ENCODE measurements around the gene FBXO33.
A peak's percentile ranks its signal among the peaks of the same experiment; 100 is the strongest.

FBXO33 gene

GRCh38 chr14:39432179-39432618 lies at the start of gene FBXO33:
Gene FBXO33, minus strand, starts transcription at chr14:39432433. Its CDS starts 271 bp downstream, at chr14:39432162.
- Histone ChIP-seq H3K27me3 (ENCODE audit: control insufficient read depth in 1 of 2, insufficient read depth in 2 of 2, low read length in 2 of 2) (no peaks in the 10 kb centered on the region), H3K9ac (ENCODE audit: low read length) (peak within 1 kb of the TSS; percentile 59), H3K36me3 (ENCODE audit: insufficient read depth, low read length) (no peaks in the 10 kb centered on the region), H3K9me3 (ENCODE audit: low read length) (no peaks in the 10 kb centered on the region), H3K4me1 (ENCODE audit: insufficient read depth, low read length) (peaks cover 23% of the 10 kb centered on the region), H3K4me3 (ENCODE audit: low read depth in 1 of 2, low read length in 2 of 2) (peak within 1 kb of the TSS; percentile 92 to 96), H3K27ac (ENCODE audit: low read depth, low read length) (peak within 1 kb of the TSS; percentile 92)

GRCh38 chr14:39474416-39474911 lies 42.2 kb upstream of the FBXO33 start:
- no peak overlapping the region for H3K27ac ChIP-seq (ENCODE audit: low read depth, low read length)
- no peaks in the 10 kb centered on the region for H3K27me3 ChIP-seq (ENCODE audit: control insufficient read depth in 1 of 2, insufficient read depth in 2 of 2, low read length in 2 of 2)
- no peak overlapping the region for H3K9ac ChIP-seq (ENCODE audit: low read length)
- no peaks in the 10 kb centered on the region for H3K36me3 ChIP-seq (ENCODE audit: insufficient read depth, low read length)
- H3K9me3 ChIP-seq (ENCODE audit: low read length), result no peaks in the 10 kb centered on the region
- H3K4me1 ChIP-seq (ENCODE audit: insufficient read depth, low read length), result no peaks in the 10 kb centered on the region
- H3K4me3 ChIP-seq (ENCODE audit: low read depth in 1 of 2, low read length in 2 of 2), result no peak overlapping the region

- H3K27ac ChIP-seq (ENCODE audit: low read depth, low read length), result no peak overlapping the region
- no peak overlapping the region for H3K9ac ChIP-seq (ENCODE audit: low read length)
- H3K27me3 ChIP-seq (ENCODE audit: control insufficient read depth in 1 of 2, insufficient read depth in 2 of 2, low read length in 2 of 2), result no peaks in the 10 kb centered on the region
- H3K4me3 ChIP-seq (ENCODE audit: low read depth in 1 of 2, low read length in 2 of 2), result no peak overlapping the region
- H3K4me1 ChIP-seq (ENCODE audit: insufficient read depth, low read length), result no peaks in the 10 kb centered on the region
- no peaks in the 10 kb centered on the region for H3K36me3 ChIP-seq (ENCODE audit: insufficient read depth, low read length)
- no peaks in the 10 kb centered on the region for H3K9me3 ChIP-seq (ENCODE audit: low read length)
Observed at GRCh38 chr14:39472078-39472477, 39.8 kb upstream of the FBXO33 start.

GRCh38 chr14:39469094-39469710 lies 37.0 kb upstream of the FBXO33 start:
- Histone ChIP-seq H3K4me1 (ENCODE audit: insufficient read depth, low read length) (no peaks in the 10 kb centered on the region), H3K4me3 (ENCODE audit: low read depth in 1 of 2, low read length in 2 of 2) (no peak overlapping the region), H3K27ac (ENCODE audit: low read depth, low read length) (no peak overlapping the region), H3K27me3 (ENCODE audit: control insufficient read depth in 1 of 2, insufficient read depth in 2 of 2, low read length in 2 of 2) (no peaks in the 10 kb centered on the region), H3K36me3 (ENCODE audit: insufficient read depth, low read length) (no peaks in the 10 kb centered on the region), H3K9ac (ENCODE audit: low read length) (no peak overlapping the region), H3K9me3 (ENCODE audit: low read length) (no peaks in the 10 kb centered on the region)

- H3K9me3 ChIP-seq (ENCODE audit: low read length), result no peaks in the 10 kb centered on the region
- no peak overlapping the region for H3K9ac ChIP-seq (ENCODE audit: low read length)
- H3K4me1 ChIP-seq (ENCODE audit: insufficient read depth, low read length), result no peaks in the 10 kb centered on the region
- H3K36me3 ChIP-seq (ENCODE audit: insufficient read depth, low read length), result no peaks in the 10 kb centered on the region
- no peaks in the 10 kb centered on the region for H3K27me3 ChIP-seq (ENCODE audit: control insufficient read depth in 1 of 2, insufficient read depth in 2 of 2, low read length in 2 of 2)
- no peak overlapping the region for H3K4me3 ChIP-seq (ENCODE audit: low read depth in 1 of 2, low read length in 2 of 2)
- H3K27ac ChIP-seq (ENCODE audit: low read depth, low read length), result no peak overlapping the region
Observed at GRCh38 chr14:39467889-39468524, 35.8 kb upstream of the FBXO33 start.

GRCh38 chr14:39459795-39460478 lies 27.7 kb upstream of the FBXO33 start:
- no peaks in the 10 kb centered on the region for H3K27me3 ChIP-seq (ENCODE audit: control insufficient read depth in 1 of 2, insufficient read depth in 2 of 2, low read length in 2 of 2)
- no peaks in the 10 kb centered on the region for H3K36me3 ChIP-seq (ENCODE audit: insufficient read depth, low read length)
- H3K9ac ChIP-seq (ENCODE audit: low read length), result no peak overlapping the region
- H3K4me1 ChIP-seq (ENCODE audit: insufficient read depth, low read length), result no peaks in the 10 kb centered on the region
- no peak overlapping the region for H3K27ac ChIP-seq (ENCODE audit: low read depth, low read length)
- no peaks in the 10 kb centered on the region for H3K9me3 ChIP-seq (ENCODE audit: low read length)
- no peak overlapping the region for H3K4me3 ChIP-seq (ENCODE audit: low read depth in 1 of 2, low read length in 2 of 2)

GRCh38 chr14:39456702-39457250 lies 24.5 kb upstream of the FBXO33 start:
- Histone ChIP-seq H3K4me1 (ENCODE audit: insufficient read depth, low read length) (no peaks in the 10 kb centered on the region), H3K36me3 (ENCODE audit: insufficient read depth, low read length) (no peaks in the 10 kb centered on the region), H3K9ac (ENCODE audit: low read length) (no peak overlapping the region), H3K9me3 (ENCODE audit: low read length) (no peaks in the 10 kb centered on the region), H3K4me3 (ENCODE audit: low read depth in 1 of 2, low read length in 2 of 2) (no peak overlapping the region), H3K27ac (ENCODE audit: low read depth, low read length) (no peak overlapping the region), H3K27me3 (ENCODE audit: control insufficient read depth in 1 of 2, insufficient read depth in 2 of 2, low read length in 2 of 2) (no peaks in the 10 kb centered on the region)

GRCh38 chr14:39454906-39455539 lies 22.8 kb upstream of the FBXO33 start:
- no peaks in the 10 kb centered on the region for H3K27me3 ChIP-seq (ENCODE audit: control insufficient read depth in 1 of 2, insufficient read depth in 2 of 2, low read length in 2 of 2)
- H3K9me3 ChIP-seq (ENCODE audit: low read length), result no peaks in the 10 kb centered on the region
- no peaks in the 10 kb centered on the region for H3K4me1 ChIP-seq (ENCODE audit: insufficient read depth, low read length)

GRCh38 chr14:39452680-39453079 lies 20.4 kb upstream of the FBXO33 start:
- H3K9me3 ChIP-seq (ENCODE audit: low read length), result no peaks in the 10 kb centered on the region
- H3K4me3 ChIP-seq (ENCODE audit: low read depth in 1 of 2, low read length in 2 of 2), result no peak overlapping the region
- H3K27me3 ChIP-seq (ENCODE audit: control insufficient read depth in 1 of 2, insufficient read depth in 2 of 2, low read length in 2 of 2), result no peaks in the 10 kb centered on the region
- no peak overlapping the region for H3K9ac ChIP-seq (ENCODE audit: low read length)
- no peak overlapping the region for H3K27ac ChIP-seq (ENCODE audit: low read depth, low read length)
- no peaks in the 10 kb centered on the region for H3K4me1 ChIP-seq (ENCODE audit: insufficient read depth, low read length)
- H3K36me3 ChIP-seq (ENCODE audit: insufficient read depth, low read length), result no peaks in the 10 kb centered on the region

More at GRCh38 chr14:39454906-39455539, 22.8 kb upstream of the FBXO33 start:
- Histone ChIP-seq H3K9ac (ENCODE audit: low read length) (no peak overlapping the region), H3K4me3 (ENCODE audit: low read depth in 1 of 2, low read length in 2 of 2) (no peak overlapping the region), H3K27ac (ENCODE audit: low read depth, low read length) (no peak overlapping the region), H3K36me3 (ENCODE audit: insufficient read depth, low read length) (no peaks in the 10 kb centered on the region)

GRCh38 chr14:39451811-39452210 lies 19.6 kb upstream of the FBXO33 start:
- no peaks in the 10 kb centered on the region for H3K4me1 ChIP-seq (ENCODE audit: insufficient read depth, low read length)
- H3K27ac ChIP-seq (ENCODE audit: low read depth, low read length), result no peak overlapping the region
- no peaks in the 10 kb centered on the region for H3K9me3 ChIP-seq (ENCODE audit: low read length)
- H3K27me3 ChIP-seq (ENCODE audit: control insufficient read depth in 1 of 2, insufficient read depth in 2 of 2, low read length in 2 of 2), result no peaks in the 10 kb centered on the region
- H3K36me3 ChIP-seq (ENCODE audit: insufficient read depth, low read length), result no peaks in the 10 kb centered on the region
- H3K9ac ChIP-seq (ENCODE audit: low read length), result no peak overlapping the region
- H3K4me3 ChIP-seq (ENCODE audit: low read depth in 1 of 2, low read length in 2 of 2), result no peak overlapping the region

GRCh38 chr14:39447175-39447661 lies 15.0 kb upstream of the FBXO33 start:
- no peak overlapping the region for H3K4me3 ChIP-seq (ENCODE audit: low read depth in 1 of 2, low read length in 2 of 2)
- H3K9me3 ChIP-seq (ENCODE audit: low read length), result no peaks in the 10 kb centered on the region
- no peak overlapping the region for H3K27ac ChIP-seq (ENCODE audit: low read depth, low read length)
- H3K36me3 ChIP-seq (ENCODE audit: insufficient read depth, low read length), result no peaks in the 10 kb centered on the region
- no peaks in the 10 kb centered on the region for H3K4me1 ChIP-seq (ENCODE audit: insufficient read depth, low read length)
- H3K9ac ChIP-seq (ENCODE audit: low read length), result no peak overlapping the region
- no peaks in the 10 kb centered on the region for H3K27me3 ChIP-seq (ENCODE audit: control insufficient read depth in 1 of 2, insufficient read depth in 2 of 2, low read length in 2 of 2)

Measured in muscle layer of colon (tissue), 2 donors.